D341Med (cell line): ENCODE measurements around the gene CIART.
"Not testable (repeated sequence)": the region's sequence is repeated elsewhere in the genome, so short reads cannot be mapped to it uniquely, and the experiment has no call there.

Experiments
- DNase-seq: peaks from one replicate; pipeline ENCODE4 v3.0.0; 2012; ENCODE audit warnings: low spot score

Gene CIART

GRCh38 chr1:150281758-150282557 lies at the start of gene CIART:
Gene CIART (plus strand): TSS chr1:150282554. CDS start chr1:150283268, 714 bp downstream.
- DNase-seq: no peak

GRCh38 chr1:150232921-150233320 lies 49.4 kb upstream of the CIART start:
- DNase-seq: not testable (repeated sequence)

- DNase-seq: no peak
Observed at GRCh38 chr1:150233359-150234308, 48.7 kb upstream of the CIART start.

- no peak for DNase-seq
Observed at GRCh38 chr1:150234309-150234565, 48.1 kb upstream of the CIART start.

- peak; percentile 77 for DNase-seq
Observed at GRCh38 chr1:150234566-150235293, 47.6 kb upstream of the CIART start.

- peak; percentile 58 for DNase-seq
Observed at GRCh38 chr1:150235294-150235851, 47.0 kb upstream of the CIART start.

- peak; percentile 96 for DNase-seq
Observed at GRCh38 chr1:150235852-150236613, 46.3 kb upstream of the CIART start, which contains the start of gene ANP32E. Gene ANP32E (minus strand): TSS chr1:150236112. CDS start chr1:150235786, 326 bp downstream.

- no peak for DNase-seq
Observed at GRCh38 chr1:150236614-150237100, 45.7 kb upstream of the CIART start.

GRCh38 chr1:150237176-150237575 lies 45.2 kb upstream of the CIART start:
- not testable (repeated sequence) for DNase-seq

GRCh38 chr1:150237746-150238145 lies 44.6 kb upstream of the CIART start:
- DNase-seq: no peak

GRCh38 chr1:150243003-150243402 lies 39.4 kb upstream of the CIART start:
- no peak for DNase-seq

GRCh38 chr1:150249936-150250335 lies 32.4 kb upstream of the CIART start:
- DNase-seq: no peak

GRCh38 chr1:150256198-150256553 lies 26.2 kb upstream of the CIART start:
- no peak for DNase-seq

GRCh38 chr1:150256554-150257341 lies 25.6 kb upstream of the CIART start:
- DNase-seq: no peak

- no peak for DNase-seq
Observed at GRCh38 chr1:150257624-150258585, 24.4 kb upstream of the CIART start, which contains the start of gene CA14. Gene CA14 (plus strand): TSS chr1:150257774. CDS start chr1:150258129, 355 bp downstream.

- no peak for DNase-seq
Observed at GRCh38 chr1:150259217-150259616, 23.1 kb upstream of the CIART start.

- no peak for DNase-seq
Observed at GRCh38 chr1:150259758-150260669, 22.3 kb upstream of the CIART start.

- DNase-seq: no peak
Observed at GRCh38 chr1:150261367-150261766, 21.0 kb upstream of the CIART start.
